GM19035 (cell line): ENCODE measurements around the gene RANBP9.

ENCODE experiments used
- ATAC-seq: cut with Tn5 transposase; IDR thresholded peaks from one replicate; pipeline ENCODE4 v1.9.1; 2021; ENCODE audit not compliant: unreplicated experiment

Gene RANBP9

GRCh38 chr6:13655700-13656099, 55.9 kb downstream of the RANBP9 start:
- ATAC-seq, result no peak

- no peak for ATAC-seq
Measured at GRCh38 chr6:13654496-13654895, 57.1 kb downstream of the RANBP9 start.

- no peak for ATAC-seq
Measured at GRCh38 chr6:13653296-13653695, 58.3 kb downstream of the RANBP9 start.

GRCh38 chr6:13649393-13649792, 62.2 kb downstream of the RANBP9 start:
- no peak for ATAC-seq

GRCh38 chr6:13648850-13649249, 62.8 kb downstream of the RANBP9 start:
- ATAC-seq, result no peak

- no peak for ATAC-seq
Measured at GRCh38 chr6:13643125-13643524, 68.5 kb downstream of the RANBP9 start.

- ATAC-seq, result no peak
Measured at GRCh38 chr6:13641315-13641714, 70.3 kb downstream of the RANBP9 start.

GRCh38 chr6:13638626-13639025, 73.0 kb downstream of the RANBP9 start:
- no peak for ATAC-seq

- ATAC-seq, result no peak
Measured at GRCh38 chr6:13638014-13638413, 73.6 kb downstream of the RANBP9 start.

- ATAC-seq, result no peak
Measured at GRCh38 chr6:13635948-13636658, 75.5 kb downstream of the RANBP9 start.

GRCh38 chr6:13633343-13633742, 78.3 kb downstream of the RANBP9 start:
- ATAC-seq, result no peak

GRCh38 chr6:13630499-13630898, 81.1 kb downstream of the RANBP9 start:
- ATAC-seq, result no peak

- no peak for ATAC-seq
Measured at GRCh38 chr6:13629459-13630116, 82.0 kb downstream of the RANBP9 start.

GRCh38 chr6:13624871-13625288, 86.8 kb downstream of the RANBP9 start:
- no peak for ATAC-seq

- no peak for ATAC-seq
Measured at GRCh38 chr6:13617066-13617465, 94.6 kb downstream of the RANBP9 start.

- peak; percentile 25 for ATAC-seq
Measured at GRCh38 chr6:13615792-13616120, 95.9 kb downstream of the RANBP9 start.

GRCh38 chr6:13614926-13615791, 96.5 kb downstream of the RANBP9 start, which contains the start of gene NOL7:
Gene NOL7 (plus strand): TSS chr6:13615335. CDS start chr6:13615359, 24 bp downstream.
- ATAC-seq, result peak; percentile 90

GRCh38 chr6:13614126-13614925, 97.3 kb downstream of the RANBP9 start:
- ATAC-seq, result peak; percentile 19

GRCh38 chr6:13613029-13613594, 98.5 kb downstream of the RANBP9 start:
- ATAC-seq, result no peak

- no peak for ATAC-seq
Measured at GRCh38 chr6:13611715-13612114, 99.9 kb downstream of the RANBP9 start.

- ATAC-seq, result no peak
Measured at GRCh38 chr6:13605634-13606033, 106.0 kb downstream of the RANBP9 start.
